D341Med (cell line): ENCODE data around the gene B3GNT3.
"Not testable (repeated sequence)": the region's sequence is repeated elsewhere in the genome, so short reads cannot be mapped to it uniquely, and the experiment has no call there.

ENCODE experiments used
- DNase-seq: peaks from one replicate; pipeline ENCODE4 v3.0.0; 2012; ENCODE audit warnings: low spot score

Gene B3GNT3

GRCh38 chr19:17766543-17767131 is 28.3 kb upstream of the B3GNT3 start:
- DNase-seq: peak; percentile 90

GRCh38 chr19:17767559-17767958 is 27.4 kb upstream of the B3GNT3 start:
- no peak for DNase-seq

GRCh38 chr19:17770613-17771012 is 24.3 kb upstream of the B3GNT3 start:
- no peak for DNase-seq

GRCh38 chr19:17772172-17772571 is 22.8 kb upstream of the B3GNT3 start:
- DNase-seq: no peak

GRCh38 chr19:17775245-17775927 is 19.6 kb upstream of the B3GNT3 start:
- DNase-seq: peak; percentile 48

- DNase-seq: no peak
Measured at GRCh38 chr19:17775991-17776803, 18.7 kb upstream of the B3GNT3 start.

- DNase-seq: not testable (repeated sequence)
Measured at GRCh38 chr19:17777840-17778239, 17.1 kb upstream of the B3GNT3 start.

- peak; percentile 62 for DNase-seq
Measured at GRCh38 chr19:17778251-17778967, 16.5 kb upstream of the B3GNT3 start.

- DNase-seq: no peak
Measured at GRCh38 chr19:17778968-17779929, 15.7 kb upstream of the B3GNT3 start.

GRCh38 chr19:17780781-17781180 is 14.2 kb upstream of the B3GNT3 start:
- no peak for DNase-seq

GRCh38 chr19:17783721-17784120 is 11.2 kb upstream of the B3GNT3 start:
- DNase-seq: not testable (repeated sequence)

- DNase-seq: peak; percentile 87
Measured at GRCh38 chr19:17784201-17785008, 10.5 kb upstream of the B3GNT3 start.

GRCh38 chr19:17787274-17787913 is 7.5 kb upstream of the B3GNT3 start:
- no peak for DNase-seq

GRCh38 chr19:17788632-17789031 is 6.3 kb upstream of the B3GNT3 start:
- DNase-seq: no peak

GRCh38 chr19:17790059-17790780 is 4.7 kb upstream of the B3GNT3 start:
- DNase-seq: no peak

- no peak for DNase-seq
Measured at GRCh38 chr19:17794412-17794730, 567 bp upstream of the B3GNT3 start.

GRCh38 chr19:17795495-17795856 is 538 bp downstream of the B3GNT3 start:
- DNase-seq: no peak

- no peak for DNase-seq
Measured at GRCh38 chr19:17796013-17796837, 1.3 kb downstream of the B3GNT3 start.
